ENCODE data around the gene TMEM63C.

TMEM63C gene, protein sequence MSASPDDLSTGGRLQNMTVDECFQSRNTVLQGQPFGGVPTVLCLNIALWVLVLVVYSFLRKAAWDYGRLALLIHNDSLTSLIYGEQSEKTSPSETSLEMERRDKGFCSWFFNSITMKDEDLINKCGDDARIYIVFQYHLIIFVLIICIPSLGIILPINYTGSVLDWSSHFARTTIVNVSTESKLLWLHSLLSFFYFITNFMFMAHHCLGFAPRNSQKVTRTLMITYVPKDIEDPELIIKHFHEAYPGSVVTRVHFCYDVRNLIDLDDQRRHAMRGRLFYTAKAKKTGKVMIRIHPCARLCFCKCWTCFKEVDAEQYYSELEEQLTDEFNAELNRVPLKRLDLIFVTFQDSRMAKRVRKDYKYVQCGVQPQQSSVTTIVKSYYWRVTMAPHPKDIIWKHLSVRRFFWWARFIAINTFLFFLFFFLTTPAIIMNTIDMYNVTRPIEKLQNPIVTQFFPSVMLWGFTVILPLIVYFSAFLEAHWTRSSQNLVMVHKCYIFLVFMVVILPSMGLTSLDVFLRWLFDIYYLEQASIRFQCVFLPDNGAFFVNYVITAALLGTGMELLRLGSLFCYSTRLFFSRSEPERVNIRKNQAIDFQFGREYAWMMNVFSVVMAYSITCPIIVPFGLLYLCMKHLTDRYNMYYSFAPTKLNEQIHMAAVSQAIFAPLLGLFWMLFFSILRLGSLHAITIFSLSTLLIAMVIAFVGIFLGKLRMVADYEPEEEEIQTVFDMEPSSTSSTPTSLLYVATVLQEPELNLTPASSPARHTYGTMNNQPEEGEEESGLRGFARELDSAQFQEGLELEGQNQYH

GRCh38 chr14:77181603-77182437 lies at the start of gene TMEM63C:
Gene TMEM63C (plus strand): TSS chr14:77181798. CDS start chr14:77218814, 37,016 bp downstream.
- TF ChIP-seq TCF4 (CRISPR knock-in tag; IDR thresholded peaks at IDR 0.05; ENCODE audit: borderline replicate concordance) (no peak), ESRRG (CRISPR knock-in tag; IDR thresholded peaks at IDR 0.05) (no peak), ZFP3 (CRISPR knock-in tag; IDR thresholded peaks at IDR 0.05) (no peak), CSDC2 (CRISPR knock-in tag; IDR thresholded peaks at IDR 0.05) (no peak), ZNF70 (CRISPR knock-in tag; IDR thresholded peaks at IDR 0.05) (no peak), ARNTL (CRISPR knock-in tag; IDR thresholded peaks at IDR 0.05; ENCODE audit: borderline replicate concordance, low read depth) (no peak), SNAI2 (CRISPR knock-in tag; IDR thresholded peaks at IDR 0.05) (no peak), ISL1 (CRISPR knock-in tag; IDR thresholded peaks at IDR 0.05) (no peak), GLIS3 (CRISPR knock-in tag; IDR thresholded peaks at IDR 0.05) (no peak), CSRNP3 (CRISPR knock-in tag; IDR thresholded peaks at IDR 0.05) (no peak), PPARA (CRISPR knock-in tag; IDR thresholded peaks at IDR 0.05; ENCODE audit: borderline replicate concordance) (no peak)
- TF ChIP-seq, protein P1, sequence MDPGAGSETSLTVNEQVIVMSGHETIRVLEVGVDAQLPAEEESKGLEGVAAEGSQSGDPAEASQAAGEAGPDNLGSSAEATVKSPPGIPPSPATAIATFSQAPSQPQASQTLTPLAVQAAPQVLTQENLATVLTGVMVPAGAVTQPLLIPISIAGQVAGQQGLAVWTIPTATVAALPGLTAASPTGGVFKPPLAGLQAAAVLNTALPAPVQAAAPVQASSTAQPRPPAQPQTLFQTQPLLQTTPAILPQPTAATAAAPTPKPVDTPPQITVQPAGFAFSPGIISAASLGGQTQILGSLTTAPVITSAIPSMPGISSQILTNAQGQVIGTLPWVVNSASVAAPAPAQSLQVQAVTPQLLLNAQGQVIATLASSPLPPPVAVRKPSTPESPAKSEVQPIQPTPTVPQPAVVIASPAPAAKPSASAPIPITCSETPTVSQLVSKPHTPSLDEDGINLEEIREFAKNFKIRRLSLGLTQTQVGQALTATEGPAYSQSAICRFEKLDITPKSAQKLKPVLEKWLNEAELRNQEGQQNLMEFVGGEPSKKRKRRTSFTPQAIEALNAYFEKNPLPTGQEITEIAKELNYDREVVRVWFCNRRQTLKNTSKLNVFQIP (CRISPR knock-in tag; IDR thresholded peaks at IDR 0.05; ENCODE audit: borderline replicate concordance, low read depth): no peak
- TF ChIP-seq, protein P2, sequence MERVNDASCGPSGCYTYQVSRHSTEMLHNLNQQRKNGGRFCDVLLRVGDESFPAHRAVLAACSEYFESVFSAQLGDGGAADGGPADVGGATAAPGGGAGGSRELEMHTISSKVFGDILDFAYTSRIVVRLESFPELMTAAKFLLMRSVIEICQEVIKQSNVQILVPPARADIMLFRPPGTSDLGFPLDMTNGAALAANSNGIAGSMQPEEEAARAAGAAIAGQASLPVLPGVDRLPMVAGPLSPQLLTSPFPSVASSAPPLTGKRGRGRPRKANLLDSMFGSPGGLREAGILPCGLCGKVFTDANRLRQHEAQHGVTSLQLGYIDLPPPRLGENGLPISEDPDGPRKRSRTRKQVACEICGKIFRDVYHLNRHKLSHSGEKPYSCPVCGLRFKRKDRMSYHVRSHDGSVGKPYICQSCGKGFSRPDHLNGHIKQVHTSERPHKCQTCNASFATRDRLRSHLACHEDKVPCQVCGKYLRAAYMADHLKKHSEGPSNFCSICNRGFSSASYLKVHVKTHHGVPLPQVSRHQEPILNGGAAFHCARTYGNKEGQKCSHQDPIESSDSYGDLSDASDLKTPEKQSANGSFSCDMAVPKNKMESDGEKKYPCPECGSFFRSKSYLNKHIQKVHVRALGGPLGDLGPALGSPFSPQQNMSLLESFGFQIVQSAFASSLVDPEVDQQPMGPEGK (CRISPR knock-in tag; IDR thresholded peaks at IDR 0.05; ENCODE audit: borderline replicate concordance): no peak
- peak; percentile 96 for ATAC-seq

- ATAC-seq: no peak
- TF ChIP-seq GLIS3 (CRISPR knock-in tag; IDR thresholded peaks at IDR 0.05): no peak
- TF ChIP-seq CSRNP3 (CRISPR knock-in tag; IDR thresholded peaks at IDR 0.05): no peak
- TF ChIP-seq RARB (CRISPR knock-in tag; IDR thresholded peaks at IDR 0.05): no peak
- 0 out of 2 replicates have a peak, but pooled peaks have one; percentile 42 for TF ChIP-seq ZNF70 (CRISPR knock-in tag; IDR thresholded peaks at IDR 0.05)
Observed at GRCh38 chr14:77131871-77132486, 49.6 kb upstream of the TMEM63C start.

- peak; percentile 58 for ATAC-seq
- TF ChIP-seq ZFP30 (CRISPR knock-in tag; IDR thresholded peaks at IDR 0.05): no peak
- no peak for TF ChIP-seq CSDC2 (CRISPR knock-in tag; IDR thresholded peaks at IDR 0.05)
- no peak for TF ChIP-seq ZNF565 (CRISPR knock-in tag; conservative IDR thresholded peaks at IDR 0.05; ENCODE audit: low read depth)
- TF ChIP-seq TCF4 (CRISPR knock-in tag; IDR thresholded peaks at IDR 0.05; ENCODE audit: borderline replicate concordance): no peak
- TF ChIP-seq PPARA (CRISPR knock-in tag; IDR thresholded peaks at IDR 0.05; ENCODE audit: borderline replicate concordance): no peak
- TF ChIP-seq GLIS3 (CRISPR knock-in tag; IDR thresholded peaks at IDR 0.05): no peak
- TF ChIP-seq ISL1 (CRISPR knock-in tag; IDR thresholded peaks at IDR 0.05): no peak
- TF ChIP-seq BACH2 (CRISPR knock-in tag; IDR thresholded peaks at IDR 0.05; ENCODE audit: borderline replicate concordance): no peak
- TF ChIP-seq ZNF8 (CRISPR knock-in tag; IDR thresholded peaks at IDR 0.05): no peak
- no peak for TF ChIP-seq TOX (CRISPR knock-in tag; IDR thresholded peaks at IDR 0.05; ENCODE audit: borderline replicate concordance)
- TF ChIP-seq SNAI2 (CRISPR knock-in tag; IDR thresholded peaks at IDR 0.05): no peak
- no peak for TF ChIP-seq ZNF70 (CRISPR knock-in tag; IDR thresholded peaks at IDR 0.05)
Observed at GRCh38 chr14:77133720-77134338, 47.8 kb upstream of the TMEM63C start.
